ENCODE results near the gene KCNG3. TPM values are rescaled to one million over a fixed set of nuclear protein-coding genes. Genes with fewer than 3 reads are reported as not detected.

Gene KCNG3
- total RNA-seq, 2 donors from 2014 or later: not detected

GRCh38 chr2:42421601-42422239 lies 72.1 kb downstream of the KCNG3 start:
- no peak for DNase-seq (ENCODE audit: low spot score)
- no peaks in the 10 kb centered on the region for H3K36me3 ChIP-seq
- no peaks in the 10 kb centered on the region for H3K27me3 ChIP-seq
- no peaks in the 10 kb centered on the region for H3K4me1 ChIP-seq
- no peak for TF ChIP-seq CTCF (IDR thresholded peaks at IDR 0.05)
- H3K27ac ChIP-seq: no peak overlapping the region
- no peak overlapping the region for H3K4me3 ChIP-seq
- H3K9me3 ChIP-seq: no peaks in the 10 kb centered on the region

GRCh38 chr2:42421157-42421485 lies 72.7 kb downstream of the KCNG3 start:
- no peaks in the 10 kb centered on the region for H3K36me3 ChIP-seq
- no peaks in the 10 kb centered on the region for H3K27me3 ChIP-seq
- H3K27ac ChIP-seq: no peak overlapping the region
- no peak for DNase-seq (ENCODE audit: low spot score)
- H3K9me3 ChIP-seq: no peaks in the 10 kb centered on the region
- TF ChIP-seq CTCF (IDR thresholded peaks at IDR 0.05): no peak
- no peaks in the 10 kb centered on the region for H3K4me1 ChIP-seq
- no peak overlapping the region for H3K4me3 ChIP-seq

- Histone ChIP-seq H3K27me3 (no peaks in the 10 kb centered on the region), H3K4me1 (no peaks in the 10 kb centered on the region), H3K9me3 (peaks cover 0 to 21% of the 10 kb centered on the region in 2 donors), H3K36me3 (no peaks in the 10 kb centered on the region), H3K4me3 (no peak overlapping the region), H3K27ac (no peak overlapping the region)
- TF ChIP-seq CTCF (IDR thresholded peaks at IDR 0.05): no peak
- DNase-seq (ENCODE audit: low spot score): no peak
These were observed 79.1 kb downstream of the KCNG3 start for GRCh38 chr2:42414648-42415047.

- no peaks in the 10 kb centered on the region for H3K36me3 ChIP-seq
- no peak overlapping the region for H3K27ac ChIP-seq
- H3K4me1 ChIP-seq: no peaks in the 10 kb centered on the region
- peaks cover 0 to 21% of the 10 kb centered on the region in 2 donors for H3K9me3 ChIP-seq
- no peak for TF ChIP-seq CTCF (IDR thresholded peaks at IDR 0.05)
- H3K27me3 ChIP-seq: no peaks in the 10 kb centered on the region
- DNase-seq (ENCODE audit: low spot score): no peak
- H3K4me3 ChIP-seq: no peak overlapping the region
These were observed 79.6 kb downstream of the KCNG3 start for GRCh38 chr2:42414158-42414557.

GRCh38 chr2:42410742-42411514 lies 82.9 kb downstream of the KCNG3 start:
- Histone ChIP-seq H3K4me1 (no peaks in the 10 kb centered on the region), H3K4me3 (no peak overlapping the region), H3K9me3 (peaks cover 0 to 21% of the 10 kb centered on the region in 2 donors), H3K27ac (no peak overlapping the region), H3K27me3 (no peaks in the 10 kb centered on the region), H3K36me3 (no peaks in the 10 kb centered on the region)
- TF ChIP-seq CTCF (IDR thresholded peaks at IDR 0.05): no peak
- DNase-seq (ENCODE audit: low spot score): no peak
